ENCODE measurements around the gene CT45A1. TPM values are rescaled to one million over a fixed set of nuclear protein-coding genes. Genes with fewer than 3 reads are reported as not detected.
"Not testable (repeated sequence)": the region's sequence is repeated elsewhere in the genome, so short reads cannot be mapped to it uniquely, and the experiment has no call there.

The CT45A1 gene
- total RNA-seq, 1 donor from 2014 or later, result not detected

DNA sequence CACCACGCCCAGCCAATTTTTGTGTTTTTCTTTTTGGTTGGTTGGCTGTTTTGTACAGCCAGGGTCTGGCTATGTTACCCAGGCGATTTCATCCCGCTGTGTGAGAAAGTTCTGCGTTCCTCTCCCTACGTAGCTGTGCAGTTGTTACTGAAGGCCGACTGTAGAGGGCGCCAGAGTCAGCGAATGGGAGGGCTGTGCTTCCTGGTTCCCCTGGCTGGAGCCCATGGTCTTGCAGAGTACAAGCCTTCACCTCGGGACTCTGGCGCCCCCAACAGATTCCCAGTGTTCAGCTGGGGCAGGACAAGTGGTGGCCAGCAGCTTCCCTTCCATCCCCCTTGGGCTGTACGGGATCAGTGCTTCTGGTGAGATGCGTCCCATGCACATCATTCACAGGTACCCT is 5.6 kb upstream of the CT45A1 start:
- DNase-seq, result no peak
- no peaks in the 10 kb centered on the region for H3K4me1 ChIP-seq
- intact Hi-C loops (cut with DNase I), result no loop called here
- TF ChIP-seq, protein P1, sequence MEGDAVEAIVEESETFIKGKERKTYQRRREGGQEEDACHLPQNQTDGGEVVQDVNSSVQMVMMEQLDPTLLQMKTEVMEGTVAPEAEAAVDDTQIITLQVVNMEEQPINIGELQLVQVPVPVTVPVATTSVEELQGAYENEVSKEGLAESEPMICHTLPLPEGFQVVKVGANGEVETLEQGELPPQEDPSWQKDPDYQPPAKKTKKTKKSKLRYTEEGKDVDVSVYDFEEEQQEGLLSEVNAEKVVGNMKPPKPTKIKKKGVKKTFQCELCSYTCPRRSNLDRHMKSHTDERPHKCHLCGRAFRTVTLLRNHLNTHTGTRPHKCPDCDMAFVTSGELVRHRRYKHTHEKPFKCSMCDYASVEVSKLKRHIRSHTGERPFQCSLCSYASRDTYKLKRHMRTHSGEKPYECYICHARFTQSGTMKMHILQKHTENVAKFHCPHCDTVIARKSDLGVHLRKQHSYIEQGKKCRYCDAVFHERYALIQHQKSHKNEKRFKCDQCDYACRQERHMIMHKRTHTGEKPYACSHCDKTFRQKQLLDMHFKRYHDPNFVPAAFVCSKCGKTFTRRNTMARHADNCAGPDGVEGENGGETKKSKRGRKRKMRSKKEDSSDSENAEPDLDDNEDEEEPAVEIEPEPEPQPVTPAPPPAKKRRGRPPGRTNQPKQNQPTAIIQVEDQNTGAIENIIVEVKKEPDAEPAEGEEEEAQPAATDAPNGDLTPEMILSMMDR (IDR thresholded peaks at IDR 0.05), result no peak
- no peak overlapping the region for H3K27ac ChIP-seq
- H3K36me3 ChIP-seq, result no peaks in the 10 kb centered on the region
- H3K4me3 ChIP-seq, result no peak overlapping the region
- no peak for ATAC-seq
- no peaks in the 10 kb centered on the region for H3K27me3 ChIP-seq (ENCODE audit: low read depth)
- H3K9me3 ChIP-seq, result no peaks in the 10 kb centered on the region

DNA sequence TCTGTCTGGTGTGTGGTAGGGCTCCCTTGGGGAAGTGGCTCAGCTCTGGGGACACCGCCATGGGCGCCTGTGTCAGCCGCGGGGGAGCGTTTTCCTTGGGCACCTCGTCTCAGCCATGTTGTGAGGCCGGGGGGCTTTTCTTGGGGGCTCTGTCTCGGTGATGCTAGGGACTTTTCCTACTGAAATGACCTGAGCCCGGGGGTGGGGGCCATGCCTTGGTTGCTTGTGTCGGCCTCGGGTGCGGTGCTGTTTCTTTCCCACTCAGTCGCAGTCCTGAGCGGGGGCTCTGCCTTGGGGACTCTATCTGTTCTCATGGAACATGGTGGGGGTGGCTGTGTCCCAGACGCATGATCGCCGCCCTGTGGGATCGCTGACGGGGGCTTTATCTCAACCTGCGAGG is 356 bp downstream of the CT45A1 start:
- H3K36me3 ChIP-seq, result no peaks in the 10 kb centered on the region
- H3K4me1 ChIP-seq, result no peaks in the 10 kb centered on the region
- H3K9me3 ChIP-seq, result no peaks in the 10 kb centered on the region
- TF ChIP-seq, protein P1 (IDR thresholded peaks at IDR 0.05), result no peak
- intact Hi-C loops (cut with DNase I), result no loop called here
- H3K27ac ChIP-seq, result no peak overlapping the region
- DNase-seq (no peak), ATAC-seq (no peak)
- H3K27me3 ChIP-seq (ENCODE audit: low read depth), result no peaks in the 10 kb centered on the region
- no peak overlapping the region for H3K4me3 ChIP-seq

DNA sequence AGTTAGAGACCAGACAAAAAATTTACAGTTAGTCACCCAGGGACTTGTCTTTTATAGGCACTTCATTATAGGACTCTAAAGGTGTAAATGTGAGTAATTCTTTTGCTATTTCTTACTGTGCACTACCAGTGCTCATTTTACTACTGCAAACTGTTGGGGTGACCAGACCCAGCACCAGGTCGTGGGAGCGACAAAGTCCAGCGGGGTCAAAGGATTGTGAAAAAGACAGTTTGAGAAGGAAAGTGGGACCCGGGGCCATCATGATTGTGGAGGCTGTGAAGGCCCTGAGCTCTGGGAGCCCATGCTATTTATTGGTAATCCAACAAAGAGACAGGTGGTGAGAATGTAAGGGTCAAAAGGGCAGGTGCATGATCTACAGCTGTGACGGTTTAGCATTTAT is 21.2 kb downstream of the CT45A1 start:
- intact Hi-C loops (cut with DNase I); H3K36me3 ChIP-seq; H3K4me3 ChIP-seq; DNase-seq; H3K27ac ChIP-seq; H3K4me1 ChIP-seq; H3K9me3 ChIP-seq; ATAC-seq; H3K27me3 ChIP-seq (ENCODE audit: low read depth): not testable (repeated sequence)

DNA sequence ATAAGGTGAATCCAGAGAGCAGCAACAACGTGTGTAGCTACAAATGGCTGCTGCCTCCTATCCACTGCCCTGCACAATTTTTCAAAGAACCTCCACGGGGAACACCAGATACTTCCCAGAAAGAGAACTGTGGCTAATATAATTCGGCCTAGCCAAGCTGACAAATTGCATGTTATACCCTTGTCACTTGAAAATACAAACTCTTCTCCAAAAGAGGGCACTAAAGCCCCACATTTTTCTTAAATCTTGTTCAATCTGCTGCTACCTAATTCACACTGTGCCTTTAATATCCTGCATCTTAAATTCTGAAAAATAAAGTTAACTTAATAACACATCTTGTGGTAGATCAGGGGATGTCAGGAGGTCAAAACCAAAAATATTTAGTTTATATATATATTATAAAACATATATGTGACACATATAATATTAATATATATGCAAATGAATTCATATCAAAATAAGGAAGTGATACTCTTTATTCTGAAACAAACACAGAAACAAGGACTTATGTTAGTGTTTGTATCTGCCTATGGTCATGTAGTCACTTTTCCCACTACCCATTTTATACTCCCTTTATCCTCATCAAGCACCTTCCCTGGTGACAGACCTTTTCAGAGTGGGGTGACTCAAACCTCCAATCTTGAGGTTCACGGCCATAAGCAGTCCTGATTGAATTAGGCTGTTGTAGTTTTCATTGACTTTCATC is 24.1 kb downstream of the CT45A1 start:
- intact Hi-C loops (cut with DNase I), result no loop called here
- no peak overlapping the region for H3K27ac ChIP-seq
- TF ChIP-seq, protein P1 (IDR thresholded peaks at IDR 0.05), result no peak
- H3K4me1 ChIP-seq, result no peaks in the 10 kb centered on the region
- DNase-seq, result no peak
- no peaks in the 10 kb centered on the region for H3K9me3 ChIP-seq
- no peaks in the 10 kb centered on the region for H3K36me3 ChIP-seq
- H3K27me3 ChIP-seq (ENCODE audit: low read depth), result no peaks in the 10 kb centered on the region
- H3K4me3 ChIP-seq, result no peak overlapping the region
- ATAC-seq, result no peak

DNA sequence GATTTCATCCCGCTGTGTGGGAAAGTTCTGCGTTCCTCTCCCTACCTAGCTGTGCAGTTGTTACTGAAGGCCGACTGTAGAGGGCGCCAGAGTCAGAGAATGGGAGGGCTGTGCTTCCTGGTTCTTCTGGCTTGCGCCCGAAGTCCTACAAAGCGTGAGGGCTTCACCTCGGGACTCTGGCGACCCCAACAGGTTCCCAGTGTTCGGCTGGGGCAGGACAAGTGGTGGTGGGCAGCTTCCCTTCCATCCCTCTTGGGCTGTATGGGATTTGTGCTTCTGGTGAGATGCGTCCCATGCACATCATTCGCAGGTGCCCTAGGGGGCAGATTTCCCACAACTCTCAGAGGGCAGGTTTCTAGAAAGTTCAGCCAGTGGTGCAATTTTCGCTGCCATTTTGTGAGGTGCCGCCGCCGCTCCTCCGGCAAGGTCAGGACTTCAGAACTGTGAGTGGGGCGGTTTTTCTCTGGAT is 27.3 kb downstream of the CT45A1 start:
- TF ChIP-seq, protein P1 (IDR thresholded peaks at IDR 0.05), result peak; percentile 34
- H3K4me1 ChIP-seq, result no peaks in the 10 kb centered on the region
- intact Hi-C loops (cut with DNase I), result no loop called here
- ATAC-seq (peak in 1 of 2 donors; percentile 29), DNase-seq (no peak)
- no peak overlapping the region for H3K27ac ChIP-seq
- H3K4me3 ChIP-seq, result no peak overlapping the region
- no peaks in the 10 kb centered on the region for H3K36me3 ChIP-seq
- no peaks in the 10 kb centered on the region for H3K9me3 ChIP-seq
- H3K27me3 ChIP-seq (ENCODE audit: low read depth), result no peaks in the 10 kb centered on the region

DNA sequence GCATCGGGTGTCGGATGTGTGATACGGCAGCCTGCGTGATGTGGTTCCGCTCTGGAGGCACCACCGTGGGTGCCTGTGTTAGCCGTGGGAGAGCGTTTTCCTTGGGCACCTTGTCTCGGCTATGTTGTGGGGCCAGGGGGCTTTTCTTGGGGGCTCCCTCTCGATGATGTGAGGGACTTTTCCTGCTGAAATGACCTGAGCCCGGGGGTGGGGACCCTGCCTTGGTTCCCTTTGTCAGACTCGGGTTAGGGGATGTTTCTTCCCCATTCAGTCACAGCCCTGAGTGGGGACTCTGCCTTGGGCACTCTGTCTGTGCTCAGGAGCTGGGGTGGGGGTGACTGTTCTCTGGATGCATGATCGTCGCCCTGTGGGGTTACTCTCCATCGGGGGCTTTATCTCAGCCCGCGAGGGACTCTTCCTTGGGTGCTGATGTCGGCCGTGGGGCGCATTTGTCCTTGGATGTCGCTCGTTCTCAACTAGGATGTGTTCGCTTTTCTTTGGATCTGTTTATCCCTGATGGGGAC is 27.8 kb downstream of the CT45A1 start:
- no peak for ATAC-seq
- Histone ChIP-seq H3K9me3 (no peaks in the 10 kb centered on the region), H3K4me3 (no peak overlapping the region), H3K27ac (no peak overlapping the region), H3K4me1 (no peaks in the 10 kb centered on the region), H3K27me3 (ENCODE audit: low read depth) (no peaks in the 10 kb centered on the region), H3K36me3 (no peaks in the 10 kb centered on the region)
- TF ChIP-seq, protein P1 (IDR thresholded peaks at IDR 0.05), result no peak
- intact Hi-C loops (cut with DNase I), result no loop called here
- no peak for DNase-seq

DNA sequence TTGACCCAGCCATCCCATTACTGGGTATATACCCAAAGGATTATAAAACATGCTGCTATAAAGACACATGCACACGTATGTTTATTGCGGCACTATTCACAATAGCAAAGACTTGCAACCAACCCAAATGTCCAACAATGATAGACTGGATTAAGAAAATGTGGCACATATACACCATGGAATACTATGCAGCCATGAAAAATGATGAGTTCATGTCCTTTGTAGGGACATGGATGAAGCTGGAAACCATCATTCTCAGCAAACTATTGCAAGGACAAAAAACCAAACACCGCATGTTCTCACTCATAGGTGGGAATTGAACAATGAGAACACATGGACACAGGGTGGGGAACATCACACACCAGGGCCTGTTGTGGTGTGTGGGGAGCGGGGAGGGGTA is 31.3 kb downstream of the CT45A1 start:
- intact Hi-C loops (cut with DNase I); H3K9me3 ChIP-seq; H3K4me1 ChIP-seq; H3K4me3 ChIP-seq; DNase-seq; H3K27me3 ChIP-seq (ENCODE audit: low read depth); H3K27ac ChIP-seq; H3K36me3 ChIP-seq; ATAC-seq: not testable (repeated sequence)

DNA sequence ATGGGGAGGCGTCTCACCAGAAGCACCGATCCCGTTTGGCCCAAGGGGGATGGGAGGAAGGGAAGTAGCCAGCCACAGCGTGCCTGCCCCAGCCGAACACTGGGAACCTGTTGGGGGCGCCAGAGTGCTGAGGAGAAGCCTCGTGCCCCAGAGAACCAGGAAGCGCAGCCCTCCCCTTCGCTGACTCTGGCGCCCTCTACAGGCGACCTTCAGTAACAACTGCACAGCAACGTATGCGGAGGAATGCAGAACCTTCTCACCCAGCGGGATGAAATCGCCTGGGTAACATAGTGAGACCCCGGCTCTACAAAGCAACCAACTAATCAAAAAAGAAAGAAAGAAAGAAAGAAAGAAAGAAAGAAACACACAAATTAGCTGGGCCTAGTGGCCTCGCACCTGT is 54.7 kb downstream of the CT45A1 start, which contains the start of gene CT45A3:
CT45A3 (minus strand) TSS at position 101 of the 400 bp plus-strand sequence. CDS start 3,747 bp downstream, outside the sequence.
- ATAC-seq; H3K27me3 ChIP-seq (ENCODE audit: low read depth); H3K9me3 ChIP-seq: not testable (repeated sequence)

More for the DNA sequence above, 54.7 kb downstream of the CT45A1 start, which contains the start of gene CT45A3:
- H3K27ac ChIP-seq; H3K4me1 ChIP-seq; H3K36me3 ChIP-seq; intact Hi-C loops (cut with DNase I); DNase-seq; H3K4me3 ChIP-seq: not testable (repeated sequence)
